ENCODE measurements around the gene UBTF. TPM values are rescaled to one million over a fixed set of nuclear protein-coding genes. Genes with fewer than 3 reads are reported as not detected.

Gene UBTF
- total and polyA plus RNA-seq, 9 of the 15 experiments (the other 6 are each of a cell fraction or from before 2014, with no cell fraction given) = 1.2 to 113 (median 83.6) TPM

- TF ChIP-seq, protein P1, sequence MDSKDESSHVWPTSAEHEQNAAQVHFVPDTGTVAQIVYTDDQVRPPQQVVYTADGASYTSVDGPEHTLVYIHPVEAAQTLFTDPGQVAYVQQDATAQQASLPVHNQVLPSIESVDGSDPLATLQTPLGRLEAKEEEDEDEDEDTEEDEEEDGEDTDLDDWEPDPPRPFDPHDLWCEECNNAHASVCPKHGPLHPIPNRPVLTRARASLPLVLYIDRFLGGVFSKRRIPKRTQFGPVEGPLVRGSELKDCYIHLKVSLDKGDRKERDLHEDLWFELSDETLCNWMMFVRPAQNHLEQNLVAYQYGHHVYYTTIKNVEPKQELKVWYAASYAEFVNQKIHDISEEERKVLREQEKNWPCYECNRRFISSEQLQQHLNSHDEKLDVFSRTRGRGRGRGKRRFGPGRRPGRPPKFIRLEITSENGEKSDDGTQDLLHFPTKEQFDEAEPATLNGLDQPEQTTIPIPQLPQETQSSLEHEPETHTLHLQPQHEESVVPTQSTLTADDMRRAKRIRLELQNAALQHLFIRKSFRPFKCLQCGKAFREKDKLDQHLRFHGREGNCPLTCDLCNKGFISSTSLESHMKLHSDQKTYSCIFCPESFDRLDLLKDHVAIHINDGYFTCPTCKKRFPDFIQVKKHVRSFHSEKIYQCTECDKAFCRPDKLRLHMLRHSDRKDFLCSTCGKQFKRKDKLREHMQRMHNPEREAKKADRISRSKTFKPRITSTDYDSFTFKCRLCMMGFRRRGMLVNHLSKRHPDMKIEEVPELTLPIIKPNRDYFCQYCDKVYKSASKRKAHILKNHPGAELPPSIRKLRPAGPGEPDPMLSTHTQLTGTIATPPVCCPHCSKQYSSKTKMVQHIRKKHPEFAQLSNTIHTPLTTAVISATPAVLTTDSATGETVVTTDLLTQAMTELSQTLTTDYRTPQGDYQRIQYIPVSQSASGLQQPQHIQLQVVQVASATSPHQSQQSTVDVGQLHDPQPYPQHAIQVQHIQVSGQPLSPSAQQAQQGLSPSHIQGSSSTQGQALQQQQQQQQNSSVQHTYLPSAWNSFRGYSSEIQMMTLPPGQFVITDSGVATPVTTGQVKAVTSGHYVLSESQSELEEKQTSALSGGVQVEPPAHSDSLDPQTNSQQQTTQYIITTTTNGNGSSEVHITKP (IDR thresholded peaks at IDR 0.05; ENCODE audit: partially characterized antibody) = peak; percentile 24
- no peak for TF ChIP-seq ZNF518B (CRISPR knock-in tag; IDR thresholded peaks at IDR 0.05)
- peak; percentile 80 for TF ChIP-seq SETDB1 (IDR thresholded peaks at IDR 0.05; ENCODE audit: low read length)
- peak; percentile 85 for TF ChIP-seq E2F8 (IDR thresholded peaks at IDR 0.05; ENCODE audit: low read depth, partially characterized antibody)
- TF ChIP-seq POLR2G (IDR thresholded peaks at IDR 0.05; ENCODE audit: low read depth, low read length) = peak; percentile 79
- TF ChIP-seq TAF1 (IDR thresholded peaks at IDR 0.05; ENCODE audit: control insufficient read depth, extremely low read depth, insufficient read depth, low read length, severe bottlenecking) = no peak
- no peak for TF ChIP-seq NCOA4 (IDR thresholded peaks at IDR 0.05; ENCODE audit: partially characterized antibody)
- no peak for TF ChIP-seq ZFP1 (CRISPR knock-in tag; IDR thresholded peaks at IDR 0.05)
- peak; percentile 72 for TF ChIP-seq JUND (IDR thresholded peaks at IDR 0.05; ENCODE audit: borderline replicate concordance, low read depth, low read length)
- TF ChIP-seq JUND (tag; IDR thresholded peaks at IDR 0.05; ENCODE audit: borderline replicate concordance, low read depth, low read length) = peak; percentile 18; the same call in 1 of the 3 replicates
- TF ChIP-seq RB1 (IDR thresholded peaks at IDR 0.05; ENCODE audit: low read depth) = peak; percentile 100
- no peak for TF ChIP-seq GTF2A2 (tag; IDR thresholded peaks at IDR 0.05)
- peak; percentile 34 for TF ChIP-seq PHF20 (IDR thresholded peaks at IDR 0.05; ENCODE audit: partially characterized antibody)
- 0 out of 2 replicates have a peak, but pooled peaks have one; percentile 22 for TF ChIP-seq GABPA (tag; conservative IDR thresholded peaks at IDR 0.05; ENCODE audit: low read depth)
- 0 out of 2 replicates have a peak, but pooled peaks have one; percentile 22 for TF ChIP-seq NFE2 (IDR thresholded peaks at IDR 0.05; ENCODE audit: low read depth)
- TF ChIP-seq TAF15 (IDR thresholded peaks at IDR 0.05; ENCODE audit: low read depth, low read length) = no peak
- 0 out of 2 replicates have a peak, but pooled peaks have one; percentile 46 for TF ChIP-seq ZNF197 (CRISPR knock-in tag; IDR thresholded peaks at IDR 0.05; ENCODE audit: low read depth)
Observed at GRCh38 chr17:44210342-44211192, 8.9 kb downstream of the UBTF start (continued).

All from K562 (cell line).